HepG2 (cell line): ENCODE measurements around the gene VAMP8. TPM values are rescaled to one million over a fixed set of nuclear protein-coding genes. Genes with fewer than 3 reads are reported as not detected.

Experiments used
- CBX1 ChIP-seq: IDR thresholded peaks from one replicate; pipeline ENCODE4 v1.6.1; 2016; ENCODE audit warnings: antibody characterized with exemption, low read depth
- DPF2 ChIP-seq: sonication (generic); formaldehyde crosslinking; IDR thresholded peaks from 2 replicates; pipeline ENCODE4 v1.4.0; 2020; ENCODE audit warnings: mild to moderate bottlenecking, low read depth, missing genetic modification reagents, borderline replicate concordance
- GABPB1 ChIP-seq: IDR thresholded peaks from 2 replicates; pipeline ENCODE4 v1.6.1; 2016; ENCODE audit warnings: mild to moderate bottlenecking, missing genetic modification reagents, moderate library complexity, missing compliant biosample characterization
- HINFP ChIP-seq: sonication (generic); formaldehyde crosslinking; IDR thresholded peaks from 2 replicates; pipeline ENCODE4 v1.4.0; 2020; ENCODE audit warnings: low read depth, mild to moderate bottlenecking, missing genetic modification reagents
- HNF4G ChIP-seq, 2 experiments: sonication (generic) in 1 of 2; formaldehyde crosslinking in 1 of 2; IDR thresholded peaks; 2 replicates each; pipeline versions ENCODE4 v1.4.0 to v1.6.1; 2011 to 2020; ENCODE audit warnings: borderline replicate concordance in 2 of 2, low read depth in 2 of 2, mild to moderate bottlenecking in 2 of 2, low read length in 1 of 2, missing genetic modification reagents in 1 of 2, moderate library complexity in 1 of 2
- KDM4B ChIP-seq: sonication (generic); formaldehyde crosslinking; IDR thresholded peaks from 2 replicates; pipeline ENCODE4 v1.4.0; 2020; ENCODE audit warnings: missing genetic modification reagents
- KDM5B ChIP-seq: sonication (generic); formaldehyde crosslinking; IDR thresholded peaks from 2 replicates; pipeline ENCODE4 v1.4.0; 2020; ENCODE audit warnings: missing genetic modification reagents, mild to moderate bottlenecking, borderline replicate concordance
- LRRFIP1 ChIP-seq: sonication (generic); formaldehyde crosslinking; conservative IDR thresholded peaks from 2 replicates; pipeline ENCODE4 v1.4.0; 2020; ENCODE audit warnings: missing genetic modification reagents
- MEF2D ChIP-seq: sonication (generic); formaldehyde crosslinking; IDR thresholded peaks from 2 replicates; pipeline ENCODE4 v1.5.1; 2020; ENCODE audit warnings: mild to moderate bottlenecking, missing genetic modification reagents
- NFKBIZ ChIP-seq: IDR thresholded peaks from 2 replicates; pipeline ENCODE4 v1.6.1; 2018; ENCODE audit warnings: missing genetic modification reagents, missing compliant biosample characterization
- NFYB ChIP-seq: sonication (generic); formaldehyde crosslinking; IDR thresholded peaks from 2 replicates; pipeline ENCODE4 v1.4.0; 2020; ENCODE audit warnings: missing genetic modification reagents
- PITX1 ChIP-seq: sonication (generic); formaldehyde crosslinking; IDR thresholded peaks from 2 replicates; pipeline ENCODE4 v1.5.1; 2020; ENCODE audit warnings: mild to moderate bottlenecking, missing genetic modification reagents
- REPIN1 ChIP-seq: sonication (generic); formaldehyde crosslinking; IDR thresholded peaks from 2 replicates; pipeline ENCODE4 v1.8.0; 2022; ENCODE audit warnings: missing genetic modification reagents, low read depth, mild to moderate bottlenecking, borderline replicate concordance
- SRSF1 ChIP-seq: fragments of 200-400 bp; formaldehyde crosslinking; optimal IDR thresholded peaks from 2 replicates; pipeline ENCODE3; 2017; ENCODE audit warnings: mild to moderate bottlenecking, low read depth, low read length, moderate library complexity
- SUZ12 ChIP-seq: fragments of 150-350 bp; IDR thresholded peaks from 2 replicates; pipeline ENCODE4 v1.6.1; 2014; ENCODE audit warnings: low read depth, low read length
- TBP ChIP-seq: sonication (generic); formaldehyde crosslinking; IDR thresholded peaks from 2 replicates; pipeline ENCODE4 v1.5.0; 2020; ENCODE audit warnings: missing genetic modification reagents
- TFDP2 ChIP-seq: sonication (generic); formaldehyde crosslinking; IDR thresholded peaks from 2 replicates; pipeline ENCODE4 v1.4.0; 2020; ENCODE audit warnings: missing genetic modification reagents
- THAP11 ChIP-seq: IDR thresholded peaks from 2 replicates; pipeline ENCODE4 v1.6.1; 2016; ENCODE audit warnings: missing biosample characterization, missing genetic modification reagents
- TMF1 ChIP-seq: sonication (generic); formaldehyde crosslinking; IDR thresholded peaks from 2 replicates; pipeline ENCODE4 v1.8.1; 2022; ENCODE audit warnings: low read depth, missing genetic modification reagents
- ZNF205 ChIP-seq: IDR thresholded peaks from 2 replicates; pipeline ENCODE4 v1.6.1; 2018; ENCODE audit warnings: missing biosample characterization, missing genetic modification reagents
- ZNF362 ChIP-seq: sonication (generic); formaldehyde crosslinking; IDR thresholded peaks from 2 replicates; pipeline ENCODE4 v1.4.0; 2020; ENCODE audit warnings: missing genetic modification reagents, mild to moderate bottlenecking, borderline replicate concordance
- ZNF776 ChIP-seq: sonication (generic); formaldehyde crosslinking; IDR thresholded peaks from 2 replicates; pipeline ENCODE4 v1.4.0; 2020; ENCODE audit warnings: mild to moderate bottlenecking, missing genetic modification reagents
- polyA plus RNA-seq, 8 experiments: library from polyadenylated mRNA; depleted of rRNA in 3 of 8; stranded (reverse) in 7 of 8; unstranded in 1 of 8; fragments of >200 nt; fragmentation: Illumina TruSeq in 4 of 8; extraction: Trizol in 4 of 8; gene quantifications; 2 replicates each; pipeline versions ENCODE4 v1.2.1 to v1.2.3, GENCODE V29; 2011 to 2016; ENCODE audit warnings: low read depth in 4 of 8, missing spikeins in 1 of 8, mixed read lengths in 1 of 8; ENCODE audit not compliant: insufficient read depth in 1 of 8
- total RNA-seq, 5 experiments: library from RNA; depleted of rRNA; stranded (reverse); fragments of >200 nt; fragmentation: Illumina TruSeq; extraction: Trizol; gene quantifications; 2 replicates each; pipeline ENCODE4 v1.2.3, GENCODE V29; 2016; ENCODE audit warnings: low read depth in 1 of 5

The VAMP8 gene
- total and polyA plus RNA-seq, 2 of the 13 experiments (the other 11 are each of a cell fraction or from before 2014, with no cell fraction given), result 83.3 to 157 TPM

GRCh38 chr2:85602476-85603234, 25.3 kb downstream of the VAMP8 start, which contains the start of gene TMEM150A (continued):
- TF ChIP-seq NFKBIZ (CRISPR knock-in tag) (no peak), GABPB1 (CRISPR knock-in tag) (peak; percentile 87), REPIN1 (CRISPR knock-in tag) (no peak; the same call in none of the 2 replicates), THAP11 (CRISPR knock-in tag) (peak; percentile 98), PITX1 (CRISPR knock-in tag) (peak; percentile 55), TBP (CRISPR knock-in tag) (no peak), HINFP (CRISPR knock-in tag) (no peak), KDM4B (CRISPR knock-in tag) (no peak), DPF2 (CRISPR knock-in tag) (no peak), LRRFIP1 (CRISPR knock-in tag) (no peak), KDM5B (CRISPR knock-in tag) (peak; percentile 89), SUZ12 (peak; percentile 69; the same call in 1 of the 2 replicates), CBX1 (peak; percentile 32), TMF1 (CRISPR knock-in tag) (peak; percentile 59; the same call in 1 of the 2 replicates), TFDP2 (CRISPR knock-in tag) (peak; percentile 88), SRSF1 (peak; percentile 77), ZNF205 (CRISPR knock-in tag) (peak; percentile 15; the same call in 1 of the 2 replicates), ZNF776 (CRISPR knock-in tag) (peak; percentile 72; the same call in 1 of the 2 replicates), MEF2D (CRISPR knock-in tag) (peak; percentile 70; the same call in 1 of the 2 replicates), HNF4G (IDR thresholded peaks at IDR 0.05; ENCODE audit: borderline replicate concordance, low read depth, low read length) (peak; percentile 63; the same call in 1 of the 2 replicates), HNF4G (CRISPR knock-in tag; IDR thresholded peaks at IDR 0.05; ENCODE audit: borderline replicate concordance, low read depth) (peak; percentile 52; the same call in 1 of the 2 replicates), ZNF362 (CRISPR knock-in tag) (no peak), NFYB (no peak)
